Glutamatergic neuron (in vitro differentiated cells): ENCODE measurements around the gene DCLK3. TPM values are rescaled to one million over a fixed set of nuclear protein-coding genes. Genes with fewer than 3 reads are reported as not detected.

ENCODE experiments used
- DNase-seq: peaks from one replicate; pipeline ENCODE4 v3.0.0; 2022
- H3K27ac Mint-ChIP-seq: one replicate; pipeline ENCODE4 v1.8.0; 2020; ENCODE audit warnings: mild to moderate bottlenecking, mixed read lengths, inconsistent platforms; ENCODE audit not compliant: unreplicated experiment
- H3K27me3 Mint-ChIP-seq: one replicate; pipeline ENCODE4 v1.8.0; 2020; ENCODE audit warnings: mild to moderate bottlenecking, moderate library complexity, mixed read lengths, inconsistent platforms; ENCODE audit not compliant: unreplicated experiment
- H3K36me3 Mint-ChIP-seq: one replicate; pipeline ENCODE4 v1.8.0; 2020; ENCODE audit warnings: mild to moderate bottlenecking, mixed read lengths, inconsistent platforms; ENCODE audit not compliant: unreplicated experiment
- H3K4me1 Mint-ChIP-seq: one replicate; pipeline ENCODE4 v1.8.0; 2020; ENCODE audit warnings: mild to moderate bottlenecking, low read depth, mixed read lengths, inconsistent platforms; ENCODE audit not compliant: unreplicated experiment
- H3K4me3 Mint-ChIP-seq: one replicate; pipeline ENCODE4 v1.8.0; 2020; ENCODE audit warnings: mild to moderate bottlenecking, mixed read lengths, inconsistent platforms; ENCODE audit not compliant: unreplicated experiment
- H3K9me3 Mint-ChIP-seq: one replicate; pipeline ENCODE4 v1.8.0; 2020; ENCODE audit warnings: mild to moderate bottlenecking, moderate library complexity, mixed read lengths, inconsistent platforms; ENCODE audit not compliant: unreplicated experiment
- total RNA-seq: library from RNA; stranded (reverse); fragmentation: NEBNext Ultra II Directional; extraction: Animal tissue kit (Norgen Biotek cat#: 25700); gene quantifications from one replicate; pipeline ENCODE4 v1.2.1, GENCODE V29; 2021; ENCODE audit not compliant: unreplicated experiment
- TF ChIP-seq, protein P1 (sequence below): fragments of 200-600 bp; sonication (generic); IDR thresholded peaks from one replicate; pipeline ENCODE4 v1.5.0; 2021; ENCODE audit not compliant: partially characterized antibody, unreplicated experiment

The DCLK3 gene
- total RNA-seq, 1 donor from 2014 or later, result not detected

DNA sequence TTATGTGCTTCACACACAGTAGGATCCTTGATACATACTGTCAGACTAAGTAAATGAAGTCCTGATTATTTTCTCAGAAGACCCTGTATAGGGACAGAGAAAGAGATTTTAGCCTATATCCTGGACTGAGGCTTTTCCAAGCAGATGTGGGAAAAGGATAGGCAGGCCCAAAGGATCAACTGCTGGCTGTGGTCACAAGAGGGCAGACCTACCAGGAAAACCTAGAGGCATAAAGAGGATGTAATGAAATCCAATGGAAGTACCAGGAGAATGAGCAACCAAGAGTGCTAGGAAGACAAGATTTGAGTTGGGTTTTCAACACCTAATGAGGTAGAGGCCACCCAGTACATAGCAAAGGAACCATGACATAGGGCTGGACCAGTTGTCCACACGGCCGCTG, 23.1 kb downstream of the DCLK3 start:
- Mint-ChIP-seq H3K36me3 (peaks cover 7% of the 10 kb centered on the region), H3K27me3 (peaks cover under 1% of the 10 kb centered on the region), H3K27ac (no peak overlapping the region), H3K4me3 (no peak overlapping the region), H3K9me3 (peaks cover 1% of the 10 kb centered on the region), H3K4me1 (no peaks in the 10 kb centered on the region)
- no peak for DNase-seq
- TF ChIP-seq, protein P1, sequence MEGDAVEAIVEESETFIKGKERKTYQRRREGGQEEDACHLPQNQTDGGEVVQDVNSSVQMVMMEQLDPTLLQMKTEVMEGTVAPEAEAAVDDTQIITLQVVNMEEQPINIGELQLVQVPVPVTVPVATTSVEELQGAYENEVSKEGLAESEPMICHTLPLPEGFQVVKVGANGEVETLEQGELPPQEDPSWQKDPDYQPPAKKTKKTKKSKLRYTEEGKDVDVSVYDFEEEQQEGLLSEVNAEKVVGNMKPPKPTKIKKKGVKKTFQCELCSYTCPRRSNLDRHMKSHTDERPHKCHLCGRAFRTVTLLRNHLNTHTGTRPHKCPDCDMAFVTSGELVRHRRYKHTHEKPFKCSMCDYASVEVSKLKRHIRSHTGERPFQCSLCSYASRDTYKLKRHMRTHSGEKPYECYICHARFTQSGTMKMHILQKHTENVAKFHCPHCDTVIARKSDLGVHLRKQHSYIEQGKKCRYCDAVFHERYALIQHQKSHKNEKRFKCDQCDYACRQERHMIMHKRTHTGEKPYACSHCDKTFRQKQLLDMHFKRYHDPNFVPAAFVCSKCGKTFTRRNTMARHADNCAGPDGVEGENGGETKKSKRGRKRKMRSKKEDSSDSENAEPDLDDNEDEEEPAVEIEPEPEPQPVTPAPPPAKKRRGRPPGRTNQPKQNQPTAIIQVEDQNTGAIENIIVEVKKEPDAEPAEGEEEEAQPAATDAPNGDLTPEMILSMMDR, result no peak

DNA sequence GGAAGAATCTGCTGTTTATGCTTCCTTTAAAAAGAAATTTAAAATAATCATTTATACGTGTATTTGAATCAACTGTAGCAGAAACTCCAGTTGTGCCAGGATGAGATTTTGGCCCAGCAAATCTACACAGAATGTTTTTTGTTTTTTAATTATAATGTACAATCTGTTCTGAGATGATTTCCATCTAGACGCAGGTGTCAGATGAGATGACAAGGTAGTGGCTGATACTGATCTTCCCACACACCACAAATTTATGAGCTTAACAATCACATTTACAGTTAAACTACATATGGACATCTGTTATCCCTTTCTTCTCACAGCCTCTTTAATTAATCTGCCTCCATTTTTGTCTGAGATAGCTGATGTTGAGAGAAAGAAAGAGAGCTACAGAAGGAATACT, 23.6 kb downstream of the DCLK3 start:
- H3K4me3 Mint-ChIP-seq, result no peak overlapping the region
- no peak for DNase-seq
- peaks cover 7% of the 10 kb centered on the region for H3K36me3 Mint-ChIP-seq
- no peaks in the 10 kb centered on the region for H3K4me1 Mint-ChIP-seq
- H3K27me3 Mint-ChIP-seq, result no peaks in the 10 kb centered on the region
- TF ChIP-seq, protein P1, result no peak
- H3K27ac Mint-ChIP-seq, result no peak overlapping the region
- peaks cover 1% of the 10 kb centered on the region for H3K9me3 Mint-ChIP-seq

DNA sequence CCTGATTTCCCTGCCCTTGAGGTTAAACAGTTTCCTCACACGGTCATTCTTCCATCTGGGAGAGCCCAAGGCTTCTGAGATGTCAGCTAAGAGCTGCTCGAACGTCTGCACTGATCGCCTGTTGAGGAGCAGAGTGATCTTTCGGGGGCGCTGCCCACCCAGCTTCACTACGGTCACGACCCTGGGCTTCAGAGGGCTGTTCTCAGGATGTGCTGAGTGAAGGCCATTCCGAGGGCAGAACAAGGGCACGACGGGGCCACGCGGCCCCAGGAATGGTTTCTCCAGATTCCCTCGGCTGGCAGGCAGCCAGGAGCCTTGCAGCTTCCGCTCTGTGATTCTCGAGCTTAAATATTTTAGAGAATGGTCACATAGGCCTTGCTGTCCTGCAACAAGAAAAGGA, 25.7 kb downstream of the DCLK3 start:
- peaks cover 1% of the 10 kb centered on the region for H3K9me3 Mint-ChIP-seq
- H3K27me3 Mint-ChIP-seq, result no peaks in the 10 kb centered on the region
- H3K27ac Mint-ChIP-seq, result no peak overlapping the region
- H3K4me3 Mint-ChIP-seq, result no peak overlapping the region
- peaks cover 7% of the 10 kb centered on the region for H3K36me3 Mint-ChIP-seq
- TF ChIP-seq, protein P1, result no peak
- no peak for DNase-seq
- no peaks in the 10 kb centered on the region for H3K4me1 Mint-ChIP-seq

DNA sequence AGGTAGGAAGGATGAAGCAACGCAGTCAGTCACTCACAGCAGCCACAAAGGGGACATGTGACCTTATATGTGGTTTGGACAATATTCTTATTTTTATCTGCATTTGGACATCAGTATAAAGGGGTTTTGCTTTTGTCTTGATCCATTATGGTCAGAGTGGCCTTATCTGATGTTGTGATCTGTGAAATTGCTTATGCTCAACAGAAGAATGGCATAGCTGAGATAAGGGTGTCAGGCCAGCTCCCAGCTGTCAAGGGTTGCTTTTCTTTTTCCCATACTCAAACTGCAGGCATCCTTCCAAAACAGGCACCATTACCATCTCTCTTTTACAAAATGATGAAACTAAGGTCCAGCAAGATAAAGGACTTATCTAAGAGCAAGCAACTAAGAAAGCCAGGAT, 28.1 kb downstream of the DCLK3 start:
- Mint-ChIP-seq H3K27ac (no peak overlapping the region), H3K9me3 (peaks cover 1% of the 10 kb centered on the region), H3K36me3 (peaks cover 7% of the 10 kb centered on the region), H3K27me3 (peaks cover 2% of the 10 kb centered on the region), H3K4me3 (no peak overlapping the region), H3K4me1 (peaks cover 4% of the 10 kb centered on the region)
- TF ChIP-seq, protein P1, result no peak
- DNase-seq, result no peak

DNA sequence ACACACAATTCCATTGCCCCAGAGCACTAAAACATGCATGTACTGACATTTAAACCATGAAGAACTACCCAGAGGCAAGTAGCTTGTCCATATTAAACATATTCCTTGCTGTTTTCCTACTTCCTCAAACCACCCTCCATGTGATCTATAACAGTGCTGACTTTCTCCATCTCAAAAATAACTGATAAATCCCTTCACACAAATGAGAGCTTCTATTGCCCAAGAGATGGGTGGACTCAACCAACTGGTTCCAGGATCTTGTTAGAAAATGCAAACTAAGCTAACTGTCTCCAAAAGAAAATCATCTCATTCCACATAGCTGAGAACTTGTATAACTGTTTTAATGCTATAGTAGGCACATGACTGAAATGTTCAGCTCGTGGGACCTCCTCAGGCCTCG, 29.6 kb downstream of the DCLK3 start:
- no peak for DNase-seq
- peaks cover 7% of the 10 kb centered on the region for H3K36me3 Mint-ChIP-seq
- peaks cover 3% of the 10 kb centered on the region for H3K27me3 Mint-ChIP-seq
- TF ChIP-seq, protein P1, result no peak
- no peak overlapping the region for H3K27ac Mint-ChIP-seq
- H3K4me1 Mint-ChIP-seq, result peaks cover 4% of the 10 kb centered on the region
- no peak overlapping the region for H3K4me3 Mint-ChIP-seq
- peaks cover 1% of the 10 kb centered on the region for H3K9me3 Mint-ChIP-seq
